HEK293 (cell line): ENCODE results near the gene CROCC.

Experiments
- CTCF ChIA-PET: fragments of 350-600 bp; formaldehyde crosslinking; extraction: SDS; loops from one replicate; lab custom pipeline; 2021; ENCODE audit warnings: antibody characterized with exemption; lab: Yijun Ruan, JAX
- POLR2A ChIA-PET: fragments of 300-600 bp; formaldehyde crosslinking; extraction: SDS; loops from one replicate; lab custom pipeline; 2020; ENCODE audit warnings: antibody characterized with exemption, inconsistent platforms; lab: Yijun Ruan, JAX
- H3K27ac ChIP-seq: fragments of 200-500 bp; sonication (Bioruptor generic); 2 replicates; pipeline ENCODE4 v1.5.1; 2014; ENCODE audit warnings: low read depth, low read length, control low read depth, inconsistent platforms; ENCODE audit errors: extremely low read depth
- H3K36me3 ChIP-seq, 2 experiments: fragments of 200-500 bp in 1 of 2; sonication (Bioruptor generic) in 1 of 2; 1 replicate in 1 of 2; 2 replicates in 1 of 2; pipeline ENCODE4 v1.5.1; 2014 to 2017; ENCODE audit warnings: inconsistent platforms in 2 of 2, low read length in 2 of 2; ENCODE audit not compliant: control insufficient read depth in 2 of 2, insufficient read depth in 1 of 2
- H3K4me1 ChIP-seq: fragments of 200-500 bp; sonication (Bioruptor generic); 2 replicates; pipeline ENCODE4 v1.5.1; 2014; ENCODE audit warnings: mild to moderate bottlenecking, low read length, inconsistent platforms; ENCODE audit not compliant: control insufficient read depth, insufficient read depth
- H3K4me3 ChIP-seq: 2 replicates; pipeline ENCODE4 v1.5.1; 2011; ENCODE audit warnings: low read depth, mild to moderate bottlenecking, control low read depth, low read length, moderate library complexity
- H3K9me3 ChIP-seq: fragments of 200-500 bp; sonication (Bioruptor generic); 2 replicates; pipeline ENCODE4 v1.5.1; 2014; ENCODE audit warnings: low read depth, low read length, inconsistent platforms; ENCODE audit not compliant: control insufficient read depth, insufficient read depth
- SCRT1 ChIP-seq: fragments of 450-650 bp; formaldehyde crosslinking; IDR thresholded peaks from 2 replicates; pipeline ENCODE4 v1.5.1; 2016; ENCODE audit warnings: missing biosample characterization, missing genetic modification characterization, borderline replicate concordance
- SCRT2 ChIP-seq: fragments of 450-650 bp; formaldehyde crosslinking; IDR thresholded peaks from 2 replicates; pipeline ENCODE4 v1.5.1; 2016; ENCODE audit warnings: missing biosample characterization, missing genetic modification characterization
- SP7 ChIP-seq: fragments of 450-650 bp; formaldehyde crosslinking; IDR thresholded peaks from 2 replicates; pipeline ENCODE4 v1.5.1; 2016; ENCODE audit warnings: missing biosample characterization, missing genetic modification characterization
- YY2 ChIP-seq: fragments of 450-650 bp; formaldehyde crosslinking; IDR thresholded peaks from 2 replicates; pipeline ENCODE4 v1.5.1; 2016; ENCODE audit warnings: missing biosample characterization, missing genetic modification characterization
- ZBTB20 ChIP-seq: fragments of 450-650 bp; formaldehyde crosslinking; IDR thresholded peaks from 2 replicates; pipeline ENCODE4 v1.5.1; 2016; ENCODE audit warnings: missing biosample characterization, missing genetic modification characterization
- ZBTB6 ChIP-seq: fragments of 450-650 bp; formaldehyde crosslinking; IDR thresholded peaks from 2 replicates; pipeline ENCODE4 v1.5.1; 2017; ENCODE audit warnings: missing biosample characterization, missing genetic modification characterization
- ZBTB8A ChIP-seq: fragments of 450-650 bp; formaldehyde crosslinking; IDR thresholded peaks from 2 replicates; pipeline ENCODE4 v1.5.1; 2016; ENCODE audit warnings: missing biosample characterization, missing genetic modification characterization
- ZFHX2 ChIP-seq: fragments of 450-650 bp; formaldehyde crosslinking; conservative IDR thresholded peaks from 2 replicates; pipeline ENCODE4 v1.5.1; 2016; ENCODE audit warnings: missing biosample characterization, missing genetic modification characterization
- ZIC2 ChIP-seq: fragments of 450-650 bp; formaldehyde crosslinking; IDR thresholded peaks from 2 replicates; pipeline ENCODE4 v1.5.1; 2016; ENCODE audit warnings: missing biosample characterization, missing genetic modification characterization
- ZNF112 ChIP-seq: fragments of 450-650 bp; formaldehyde crosslinking; IDR thresholded peaks from 2 replicates; pipeline ENCODE4 v1.5.0; 2017; ENCODE audit warnings: missing biosample characterization, missing genetic modification characterization
- ZNF114 ChIP-seq: fragments of 450-650 bp; formaldehyde crosslinking; IDR thresholded peaks from 2 replicates; pipeline ENCODE4 v1.5.0; 2017; ENCODE audit warnings: missing biosample characterization, missing genetic modification characterization
- ZNF146 ChIP-seq: fragments of 450-650 bp; formaldehyde crosslinking; IDR thresholded peaks from 2 replicates; pipeline ENCODE4 v1.5.1; 2016; ENCODE audit warnings: missing biosample characterization, missing genetic modification characterization
- ZNF248 ChIP-seq: fragments of 450-650 bp; formaldehyde crosslinking; IDR thresholded peaks from 2 replicates; pipeline ENCODE4 v1.5.1; 2017; ENCODE audit warnings: missing biosample characterization, missing genetic modification characterization
- ZNF324 ChIP-seq: fragments of 450-650 bp; formaldehyde crosslinking; IDR thresholded peaks from 2 replicates; pipeline ENCODE4 v1.5.1; 2016; ENCODE audit warnings: missing biosample characterization, missing genetic modification characterization
- ZNF391 ChIP-seq: fragments of 450-650 bp; formaldehyde crosslinking; IDR thresholded peaks from 2 replicates; pipeline ENCODE4 v1.5.1; 2016; ENCODE audit warnings: low read depth, missing biosample characterization, missing genetic modification characterization, borderline replicate concordance
- ZNF404 ChIP-seq: fragments of 450-650 bp; formaldehyde crosslinking; IDR thresholded peaks from 2 replicates; pipeline ENCODE4 v1.5.1; 2017; ENCODE audit warnings: missing biosample characterization, missing genetic modification characterization
- ZNF510 ChIP-seq: fragments of 450-650 bp; formaldehyde crosslinking; IDR thresholded peaks from 2 replicates; pipeline ENCODE4 v1.5.1; 2018; ENCODE audit warnings: mild to moderate bottlenecking, missing genetic modification characterization, missing biosample characterization; ENCODE audit not compliant: insufficient replicate concordance
- ZNF530 ChIP-seq: fragments of 450-650 bp; formaldehyde crosslinking; IDR thresholded peaks from 2 replicates; pipeline ENCODE4 v1.5.1; 2016; ENCODE audit warnings: low read depth, missing biosample characterization, missing genetic modification characterization
- ZNF560 ChIP-seq: fragments of 450-650 bp; formaldehyde crosslinking; IDR thresholded peaks from 2 replicates; pipeline ENCODE4 v1.5.1; 2017; ENCODE audit warnings: missing biosample characterization, missing genetic modification characterization, borderline replicate concordance
- ZNF561 ChIP-seq: fragments of 450-650 bp; IDR thresholded peaks from 2 replicates; pipeline ENCODE4 v1.5.1; 2018; ENCODE audit warnings: missing biosample characterization, missing genetic modification characterization, borderline replicate concordance
- ZNF610 ChIP-seq: fragments of 450-650 bp; formaldehyde crosslinking; IDR thresholded peaks from 2 replicates; pipeline ENCODE4 v1.5.1; 2016; ENCODE audit warnings: missing biosample characterization, missing genetic modification characterization, borderline replicate concordance
- ZNF660 ChIP-seq: fragments of 450-650 bp; IDR thresholded peaks from 2 replicates; pipeline ENCODE4 v1.5.1; 2018; ENCODE audit warnings: missing biosample characterization, mild to moderate bottlenecking, missing genetic modification characterization
- ZNF776 ChIP-seq: fragments of 450-650 bp; formaldehyde crosslinking; IDR thresholded peaks from 2 replicates; pipeline ENCODE4 v1.5.0; 2017; ENCODE audit warnings: missing biosample characterization, missing genetic modification characterization, borderline replicate concordance
- ZNF777 ChIP-seq: fragments of 450-650 bp; formaldehyde crosslinking; IDR thresholded peaks from 2 replicates; pipeline ENCODE4 v1.5.1; 2017; ENCODE audit warnings: missing biosample characterization, missing genetic modification characterization, borderline replicate concordance
- ZNF792 ChIP-seq: fragments of 450-650 bp; formaldehyde crosslinking; IDR thresholded peaks from 2 replicates; pipeline ENCODE4 v1.5.1; 2016; ENCODE audit warnings: missing biosample characterization, missing genetic modification characterization
- ZNF830 ChIP-seq: fragments of 450-650 bp; IDR thresholded peaks from 2 replicates; pipeline ENCODE4 v1.5.0; 2018; ENCODE audit warnings: missing biosample characterization, missing genetic modification characterization, low read depth, mild to moderate bottlenecking, moderate library complexity
- ZSCAN16 ChIP-seq: fragments of 450-650 bp; formaldehyde crosslinking; IDR thresholded peaks from 2 replicates; pipeline ENCODE4 v1.5.1; 2016; ENCODE audit warnings: missing biosample characterization, missing genetic modification characterization
- TF ChIP-seq, protein P1 (sequence below): fragments of 450-650 bp; formaldehyde crosslinking; IDR thresholded peaks from 2 replicates; pipeline ENCODE4 v1.5.1; 2016; ENCODE audit warnings: missing biosample characterization, missing genetic modification characterization
- TF ChIP-seq, protein P2 (sequence below): fragments of 450-650 bp; formaldehyde crosslinking; IDR thresholded peaks from 2 replicates; pipeline ENCODE4 v1.5.1; 2016; ENCODE audit warnings: missing biosample characterization, missing genetic modification characterization, borderline replicate concordance

Gene CROCC

GRCh38 chr1:16903458-16903796, 18.3 kb upstream of the CROCC start:
- Histone ChIP-seq H3K9me3 (no peaks in the 10 kb centered on the region), H3K4me1 (no peaks in the 10 kb centered on the region), H3K27ac (no peak overlapping the region; the same call in none of the 2 replicates), H3K4me3 (no peak overlapping the region), H3K36me3 (no peaks in the 10 kb centered on the region)
- no peak for TF ChIP-seq ZBTB8A
- no peak for TF ChIP-seq ZNF560
- TF ChIP-seq ZNF776 (tag by site-specific recombination), result no peak
- no peak for TF ChIP-seq ZNF830 (tag by site-specific recombination)
- TF ChIP-seq, protein P1, sequence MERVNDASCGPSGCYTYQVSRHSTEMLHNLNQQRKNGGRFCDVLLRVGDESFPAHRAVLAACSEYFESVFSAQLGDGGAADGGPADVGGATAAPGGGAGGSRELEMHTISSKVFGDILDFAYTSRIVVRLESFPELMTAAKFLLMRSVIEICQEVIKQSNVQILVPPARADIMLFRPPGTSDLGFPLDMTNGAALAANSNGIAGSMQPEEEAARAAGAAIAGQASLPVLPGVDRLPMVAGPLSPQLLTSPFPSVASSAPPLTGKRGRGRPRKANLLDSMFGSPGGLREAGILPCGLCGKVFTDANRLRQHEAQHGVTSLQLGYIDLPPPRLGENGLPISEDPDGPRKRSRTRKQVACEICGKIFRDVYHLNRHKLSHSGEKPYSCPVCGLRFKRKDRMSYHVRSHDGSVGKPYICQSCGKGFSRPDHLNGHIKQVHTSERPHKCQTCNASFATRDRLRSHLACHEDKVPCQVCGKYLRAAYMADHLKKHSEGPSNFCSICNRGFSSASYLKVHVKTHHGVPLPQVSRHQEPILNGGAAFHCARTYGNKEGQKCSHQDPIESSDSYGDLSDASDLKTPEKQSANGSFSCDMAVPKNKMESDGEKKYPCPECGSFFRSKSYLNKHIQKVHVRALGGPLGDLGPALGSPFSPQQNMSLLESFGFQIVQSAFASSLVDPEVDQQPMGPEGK (tag by site-specific recombination), result no peak
- TF ChIP-seq ZNF510, result no peak
- TF ChIP-seq SP7 (tag by site-specific recombination), result no peak
- TF ChIP-seq ZNF112, result no peak
- TF ChIP-seq ZNF404 (tag by site-specific recombination), result 0 out of 2 replicates have a peak, but pooled peaks have one; percentile 21
- TF ChIP-seq ZSCAN16 (tag by site-specific recombination), result no peak
- peak; percentile 94; the same call in 1 of the 2 replicates for TF ChIP-seq SCRT2 (tag by site-specific recombination)
- TF ChIP-seq SCRT1, result peak; percentile 88
- TF ChIP-seq ZBTB20 (tag by site-specific recombination), result peak; percentile 99
- no peak for TF ChIP-seq ZNF530 (tag by site-specific recombination)
- TF ChIP-seq ZNF777, result no peak
- 0 out of 2 replicates have a peak, but pooled peaks have one; percentile 15 for TF ChIP-seq ZNF660
- no peak for TF ChIP-seq ZNF324 (tag by site-specific recombination)
- ChIA-PET CTCF (interaction anchor here (0.6 to 2.9 kb wide), 5 partner anchors 107 to 554 kb away, joined by 3 to 14 read pairs (median 4); no protein-coding TSS in a partner anchor), POLR2A (interaction anchor here (0.6 to 2.3 kb wide), 3 partner anchors 18 to 683 kb away, joined by 3 to 8 read pairs (median 3); partner anchors contain the start of gene CROCC)

DNA sequence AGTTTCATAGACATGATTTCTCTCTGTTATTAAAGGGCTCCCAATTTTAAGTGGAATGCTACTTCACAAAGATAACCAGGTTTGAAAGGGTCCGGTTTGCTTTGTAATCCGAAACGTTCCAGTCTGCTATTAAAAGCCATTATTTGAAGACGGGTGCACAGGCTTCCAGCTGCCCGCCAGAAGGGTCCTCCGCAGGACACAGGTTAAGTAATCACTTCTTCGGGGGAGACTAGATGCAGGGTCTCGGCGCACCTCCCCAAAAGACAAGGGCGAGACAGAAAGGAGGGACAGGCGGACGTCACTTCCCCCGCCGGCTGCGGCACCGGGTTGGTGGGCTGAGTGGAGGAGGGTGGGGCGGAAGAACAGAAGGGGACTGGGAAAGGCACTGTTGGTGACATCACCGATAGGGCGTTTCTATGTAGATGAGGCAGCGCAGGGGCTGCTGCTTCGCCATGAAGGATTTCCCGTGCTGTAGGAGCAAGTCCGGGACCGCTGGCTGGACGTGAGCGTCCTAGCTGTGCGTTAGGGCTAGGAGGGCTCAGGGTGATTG, 17.1 kb upstream of the CROCC start:
- ChIA-PET POLR2A (interaction anchor here (0.6 to 3.1 kb wide), 17 partner anchors 8 to 1055 kb away, joined by 3 to 12 read pairs (median 4); partner anchors contain the start of gene CROCC), CTCF (interaction anchor here (0.7 to 2.9 kb wide), 2 partner anchors 25 to 284 kb away, joined by 5 to 14 read pairs; no protein-coding TSS in a partner anchor)
- Histone ChIP-seq H3K4me3 (peak overlapping the region; percentile 48), H3K9me3 (no peaks in the 10 kb centered on the region), H3K4me1 (no peaks in the 10 kb centered on the region), H3K36me3 (no peaks in the 10 kb centered on the region), H3K27ac (peak overlapping the region; percentile 97)
- no peak for TF ChIP-seq ZNF248 (tag by site-specific recombination)
- peak; percentile 77 for TF ChIP-seq ZIC2 (tag by site-specific recombination)
- peak; percentile 49 for TF ChIP-seq YY2 (tag by site-specific recombination)
- no peak for TF ChIP-seq ZNF792 (tag by site-specific recombination)
- no peak for TF ChIP-seq ZBTB6 (tag by site-specific recombination)
- peak; percentile 77; the same call in 1 of the 2 replicates for TF ChIP-seq SP7 (tag by site-specific recombination)
- no peak for TF ChIP-seq ZNF777
- 0 out of 2 replicates have a peak, but pooled peaks have one; percentile 9 for TF ChIP-seq ZFHX2 (tag by site-specific recombination)
- no peak for TF ChIP-seq ZNF114 (tag by site-specific recombination)
- TF ChIP-seq ZNF391 (tag by site-specific recombination), result peak; percentile 27; the same call in 1 of the 2 replicates
- TF ChIP-seq ZNF610 (tag by site-specific recombination), result 0 out of 2 replicates have a peak, but pooled peaks have one; percentile 17
- TF ChIP-seq ZNF561 (tag by site-specific recombination), result peak; percentile 58; the same call in 1 of the 2 replicates
- TF ChIP-seq ZNF146 (tag by site-specific recombination), result 0 out of 2 replicates have a peak, but pooled peaks have one; percentile 9
- TF ChIP-seq, protein P2, sequence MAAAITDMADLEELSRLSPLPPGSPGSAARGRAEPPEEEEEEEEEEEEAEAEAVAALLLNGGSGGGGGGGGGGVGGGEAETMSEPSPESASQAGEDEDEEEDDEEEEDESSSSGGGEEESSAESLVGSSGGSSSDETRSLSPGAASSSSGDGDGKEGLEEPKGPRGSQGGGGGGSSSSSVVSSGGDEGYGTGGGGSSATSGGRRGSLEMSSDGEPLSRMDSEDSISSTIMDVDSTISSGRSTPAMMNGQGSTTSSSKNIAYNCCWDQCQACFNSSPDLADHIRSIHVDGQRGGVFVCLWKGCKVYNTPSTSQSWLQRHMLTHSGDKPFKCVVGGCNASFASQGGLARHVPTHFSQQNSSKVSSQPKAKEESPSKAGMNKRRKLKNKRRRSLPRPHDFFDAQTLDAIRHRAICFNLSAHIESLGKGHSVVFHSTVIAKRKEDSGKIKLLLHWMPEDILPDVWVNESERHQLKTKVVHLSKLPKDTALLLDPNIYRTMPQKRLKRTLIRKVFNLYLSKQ (tag by site-specific recombination), result no peak
